GM13977 (cell line): ENCODE results near the gene DSTYK.

Experiments used
- DNase-seq: peaks from one replicate; pipeline ENCODE4 v3.0.0; 2012; ENCODE audit warnings: low spot score
- in situ Hi-C: fragments of 300-500 bp; cut with MboI; formaldehyde crosslinking; loops from one replicate; pipeline ENCODE4 v1.12.0; 2022; ENCODE audit warnings: low sequenced_read_pairs, low pct_unique_long_range_greater_than_20kb, mixed read lengths, inconsistent platforms; ENCODE audit not compliant: unreplicated experiment
- TF ChIP-seq, protein P1 (sequence below): IDR thresholded peaks from 2 replicates; pipeline ENCODE4 v1.5.1; 2012; ENCODE audit warnings: mild to moderate bottlenecking, control low read depth; ENCODE audit not compliant: insufficient read depth; ENCODE audit errors: extremely low read depth, missing control alignments

Gene DSTYK

GRCh38 chr1:205133287-205133686, 78.2 kb downstream of the DSTYK start:
- TF ChIP-seq, protein P1, sequence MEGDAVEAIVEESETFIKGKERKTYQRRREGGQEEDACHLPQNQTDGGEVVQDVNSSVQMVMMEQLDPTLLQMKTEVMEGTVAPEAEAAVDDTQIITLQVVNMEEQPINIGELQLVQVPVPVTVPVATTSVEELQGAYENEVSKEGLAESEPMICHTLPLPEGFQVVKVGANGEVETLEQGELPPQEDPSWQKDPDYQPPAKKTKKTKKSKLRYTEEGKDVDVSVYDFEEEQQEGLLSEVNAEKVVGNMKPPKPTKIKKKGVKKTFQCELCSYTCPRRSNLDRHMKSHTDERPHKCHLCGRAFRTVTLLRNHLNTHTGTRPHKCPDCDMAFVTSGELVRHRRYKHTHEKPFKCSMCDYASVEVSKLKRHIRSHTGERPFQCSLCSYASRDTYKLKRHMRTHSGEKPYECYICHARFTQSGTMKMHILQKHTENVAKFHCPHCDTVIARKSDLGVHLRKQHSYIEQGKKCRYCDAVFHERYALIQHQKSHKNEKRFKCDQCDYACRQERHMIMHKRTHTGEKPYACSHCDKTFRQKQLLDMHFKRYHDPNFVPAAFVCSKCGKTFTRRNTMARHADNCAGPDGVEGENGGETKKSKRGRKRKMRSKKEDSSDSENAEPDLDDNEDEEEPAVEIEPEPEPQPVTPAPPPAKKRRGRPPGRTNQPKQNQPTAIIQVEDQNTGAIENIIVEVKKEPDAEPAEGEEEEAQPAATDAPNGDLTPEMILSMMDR, result no peak
- in situ Hi-C loops, result loop anchor here (25.0 kb wide), 1 partner anchor 146 kb away; no protein-coding TSS in a partner anchor
- DNase-seq, result no peak

- TF ChIP-seq, protein P1, result no peak
- in situ Hi-C loops, result loop anchor here (25.0 kb wide), 1 partner anchor 142 kb away; no protein-coding TSS in a partner anchor
- no peak for DNase-seq
Observed at GRCh38 chr1:205129447-205130029, 82.0 kb downstream of the DSTYK start.

DNA sequence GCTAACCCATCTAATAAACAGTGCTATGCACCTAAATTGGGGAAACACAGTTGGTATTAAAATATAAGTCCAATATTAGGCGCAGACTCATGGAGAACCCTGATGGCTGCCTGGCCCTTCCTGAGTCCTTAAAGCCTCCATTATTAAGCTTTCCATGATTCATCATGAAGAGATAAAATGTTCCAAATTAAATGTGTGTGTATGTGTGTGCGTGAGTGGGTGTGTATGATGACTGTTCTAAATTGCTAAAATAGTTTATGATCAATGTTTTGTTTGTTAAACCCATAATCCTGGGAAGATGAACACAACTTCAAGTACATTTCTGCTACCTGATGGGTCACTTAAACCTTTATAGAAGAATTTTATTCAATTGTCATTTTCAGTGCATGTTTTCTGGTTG, 83.5 kb downstream of the DSTYK start:
- no peak for DNase-seq
- TF ChIP-seq, protein P1, result no peak
- in situ Hi-C loops, result loop anchor here (25.0 kb wide), 1 partner anchor 141 kb away; no protein-coding TSS in a partner anchor

- DNase-seq, result no peak
- in situ Hi-C loops, result loop anchor here (25.0 kb wide), 1 partner anchor 140 kb away; no protein-coding TSS in a partner anchor
- TF ChIP-seq, protein P1, result no peak
Observed at GRCh38 chr1:205127646-205128045, 83.9 kb downstream of the DSTYK start.

GRCh38 chr1:205124726-205125125, 86.8 kb downstream of the DSTYK start:
- in situ Hi-C loops, result loop anchor here (25.0 kb wide), 1 partner anchor 137 kb away; no protein-coding TSS in a partner anchor
- no peak for DNase-seq
- TF ChIP-seq, protein P1, result no peak

GRCh38 chr1:205122489-205122882, 89.0 kb downstream of the DSTYK start:
- in situ Hi-C loops, result no loop called here
- no peak for DNase-seq
- TF ChIP-seq, protein P1, result no peak
